Type B pancreatic cell (in vitro differentiated cells): ENCODE measurements around the gene DNAI1. TPM values are rescaled to one million over a fixed set of nuclear protein-coding genes. Genes with fewer than 3 reads are reported as not detected.

ENCODE experiments used
- DNase-seq: peaks from one replicate; pipeline ENCODE4 v3.0.0; 2021; ENCODE audit warnings: mixed read lengths; ENCODE audit not compliant: unreplicated experiment; ENCODE audit errors: extremely low spot score
- H3K27ac Mint-ChIP-seq: 2 replicates; pipeline ENCODE4 v1.8.0; 2021; ENCODE audit warnings: mild to moderate bottlenecking, mixed read lengths
- H3K27me3 Mint-ChIP-seq: 2 replicates; pipeline ENCODE4 v1.8.0; 2021; ENCODE audit warnings: mixed read lengths
- H3K36me3 Mint-ChIP-seq: 2 replicates; pipeline ENCODE4 v1.8.0; 2021; ENCODE audit warnings: mixed read lengths
- H3K4me1 Mint-ChIP-seq: one replicate; pipeline ENCODE4 v1.8.0; 2021; ENCODE audit warnings: mixed read lengths; ENCODE audit not compliant: unreplicated experiment
- H3K4me3 Mint-ChIP-seq: 2 replicates; pipeline ENCODE4 v1.8.0; 2021; ENCODE audit warnings: mild to moderate bottlenecking, mixed read lengths
- H3K9me3 Mint-ChIP-seq: 2 replicates; pipeline ENCODE4 v1.8.0; 2021; ENCODE audit warnings: mixed read lengths
- total RNA-seq: library from RNA; stranded (reverse); gene quantifications from 2 replicates; pipeline ENCODE4 v1.2.1, GENCODE V29; 2021; ENCODE audit warnings: low replicate concordance
- TF ChIP-seq, protein P1 (sequence below): fragments of 200-600 bp; sonication (generic); conservative IDR thresholded peaks from 2 replicates; pipeline ENCODE4 v1.5.0; 2021; ENCODE audit warnings: antibody characterized with exemption, mild to moderate bottlenecking

Gene DNAI1
- total RNA-seq, 1 donor from 2014 or later: 4.4 TPM

- Mint-ChIP-seq H3K27ac (peak overlapping the region; percentile 86), H3K36me3 (no peaks in the 10 kb centered on the region), H3K9me3 (no peaks in the 10 kb centered on the region)
Measured at GRCh38 chr9:34458959-34459340, 345 bp downstream of the DNAI1 start.

GRCh38 chr9:34459356-34459755, 751 bp downstream of the DNAI1 start:
- Mint-ChIP-seq H3K36me3 (no peaks in the 10 kb centered on the region), H3K4me1 (peaks cover 19% of the 10 kb centered on the region), H3K27me3 (peaks cover 46% of the 10 kb centered on the region), H3K27ac (peak overlapping the region; percentile 86), H3K9me3 (no peaks in the 10 kb centered on the region), H3K4me3 (peak overlapping the region; percentile 92)
- no peak for DNase-seq
- TF ChIP-seq, protein P1, sequence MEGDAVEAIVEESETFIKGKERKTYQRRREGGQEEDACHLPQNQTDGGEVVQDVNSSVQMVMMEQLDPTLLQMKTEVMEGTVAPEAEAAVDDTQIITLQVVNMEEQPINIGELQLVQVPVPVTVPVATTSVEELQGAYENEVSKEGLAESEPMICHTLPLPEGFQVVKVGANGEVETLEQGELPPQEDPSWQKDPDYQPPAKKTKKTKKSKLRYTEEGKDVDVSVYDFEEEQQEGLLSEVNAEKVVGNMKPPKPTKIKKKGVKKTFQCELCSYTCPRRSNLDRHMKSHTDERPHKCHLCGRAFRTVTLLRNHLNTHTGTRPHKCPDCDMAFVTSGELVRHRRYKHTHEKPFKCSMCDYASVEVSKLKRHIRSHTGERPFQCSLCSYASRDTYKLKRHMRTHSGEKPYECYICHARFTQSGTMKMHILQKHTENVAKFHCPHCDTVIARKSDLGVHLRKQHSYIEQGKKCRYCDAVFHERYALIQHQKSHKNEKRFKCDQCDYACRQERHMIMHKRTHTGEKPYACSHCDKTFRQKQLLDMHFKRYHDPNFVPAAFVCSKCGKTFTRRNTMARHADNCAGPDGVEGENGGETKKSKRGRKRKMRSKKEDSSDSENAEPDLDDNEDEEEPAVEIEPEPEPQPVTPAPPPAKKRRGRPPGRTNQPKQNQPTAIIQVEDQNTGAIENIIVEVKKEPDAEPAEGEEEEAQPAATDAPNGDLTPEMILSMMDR: no peak

More at GRCh38 chr9:34458959-34459340, 345 bp downstream of the DNAI1 start:
- DNase-seq: no peak
- Mint-ChIP-seq H3K4me3 (peak overlapping the region; percentile 92), H3K27me3 (peaks cover 46% of the 10 kb centered on the region), H3K4me1 (peaks cover 19% of the 10 kb centered on the region)
- TF ChIP-seq, protein P1: no peak

GRCh38 chr9:34459941-34460340, 1.3 kb downstream of the DNAI1 start:
- H3K27ac Mint-ChIP-seq: peak overlapping the region; percentile 11
- H3K4me3 Mint-ChIP-seq: peak overlapping the region; percentile 92
- peaks cover 46% of the 10 kb centered on the region for H3K27me3 Mint-ChIP-seq
- no peaks in the 10 kb centered on the region for H3K36me3 Mint-ChIP-seq
- TF ChIP-seq, protein P1: no peak
- H3K9me3 Mint-ChIP-seq: no peaks in the 10 kb centered on the region
- DNase-seq: no peak
- peaks cover 19% of the 10 kb centered on the region for H3K4me1 Mint-ChIP-seq

DNA sequence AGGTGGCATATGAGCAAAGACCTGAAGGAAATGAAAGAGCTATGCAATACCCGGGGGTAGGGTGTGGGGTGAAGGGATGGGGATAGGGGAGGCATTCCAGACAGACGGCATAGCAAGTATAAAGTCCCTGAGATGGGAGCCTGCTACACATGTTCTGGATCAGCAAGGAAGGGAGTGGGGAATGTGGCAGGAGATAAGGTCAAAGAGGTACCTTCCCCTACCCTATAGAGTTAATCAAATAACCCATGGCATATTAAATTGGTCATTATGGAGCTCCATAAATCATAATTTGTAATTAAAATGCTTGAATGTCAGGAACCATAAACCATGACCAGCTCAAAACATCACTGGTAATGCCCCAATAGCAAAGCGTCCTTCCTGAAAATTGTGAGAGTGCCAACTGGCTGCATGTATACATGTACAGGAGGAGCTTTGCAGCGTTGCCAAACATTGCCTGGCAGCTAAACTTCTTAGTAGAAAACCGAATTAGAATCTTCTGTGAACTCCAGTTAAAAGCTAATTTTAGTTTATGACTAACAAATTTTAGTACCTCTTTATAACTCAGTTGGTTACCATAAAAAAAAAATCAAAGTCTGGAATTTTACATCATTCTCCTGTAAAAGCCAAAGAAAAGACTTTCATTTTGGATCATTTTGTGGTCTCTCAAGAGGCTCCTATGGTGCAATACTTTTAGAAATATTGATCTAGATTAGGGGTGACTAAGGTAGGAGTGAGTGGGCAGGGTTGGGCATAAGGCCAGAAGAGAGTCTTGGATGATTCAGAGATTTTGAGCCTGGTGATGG, 4.7 kb downstream of the DNAI1 start:
- peaks cover 39% of the 10 kb centered on the region for H3K27me3 Mint-ChIP-seq
- no peak for DNase-seq
- TF ChIP-seq, protein P1: no peak
- no peak overlapping the region for H3K27ac Mint-ChIP-seq
- no peaks in the 10 kb centered on the region for H3K36me3 Mint-ChIP-seq
- H3K4me1 Mint-ChIP-seq: peaks cover 6% of the 10 kb centered on the region
- H3K4me3 Mint-ChIP-seq: no peak overlapping the region
- H3K9me3 Mint-ChIP-seq: no peaks in the 10 kb centered on the region

DNA sequence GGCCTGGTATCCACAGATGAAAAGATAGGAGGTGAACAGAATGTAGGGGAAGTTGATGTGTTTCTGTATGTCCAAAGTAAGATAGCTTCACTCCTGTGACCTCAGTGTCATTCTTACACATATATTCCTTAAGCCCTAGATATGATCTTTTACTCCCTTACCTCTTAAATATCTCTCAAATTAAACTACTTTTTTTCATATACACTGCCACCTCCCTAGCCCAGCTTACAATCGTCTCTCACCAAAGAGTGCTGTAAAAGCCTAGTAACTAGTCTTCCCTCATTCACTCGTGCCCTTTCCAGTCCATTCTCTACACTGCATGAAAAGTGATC, 5.3 kb downstream of the DNAI1 start:
- Mint-ChIP-seq H3K4me3 (no peak overlapping the region), H3K27me3 (peaks cover 36% of the 10 kb centered on the region), H3K27ac (no peak overlapping the region), H3K4me1 (peaks cover 6% of the 10 kb centered on the region), H3K9me3 (no peaks in the 10 kb centered on the region), H3K36me3 (no peaks in the 10 kb centered on the region)
- TF ChIP-seq, protein P1: no peak
- no peak for DNase-seq
